H9 (cell line): ENCODE measurements around the gene TCERG1L. TPM values are rescaled to one million over a fixed set of nuclear protein-coding genes. Genes with fewer than 3 reads are reported as not detected.

Experiments
- DNase-seq: peaks from one replicate; pipeline ENCODE4 v3.0.0-alpha.2; 2017
- H2AFZ ChIP-seq: one replicate; pipeline ENCODE4 v1.6.1; 2013; ENCODE audit warnings: mild to moderate bottlenecking, low read length, control low read depth, moderate library complexity
- H2AK5ac ChIP-seq: 2 replicates; pipeline ENCODE4 v1.6.1; 2013; ENCODE audit warnings: low read length, control low read depth, mixed read lengths; ENCODE audit not compliant: insufficient read length
- H2BK120ac ChIP-seq: one replicate; pipeline ENCODE4 v1.6.1; 2013; ENCODE audit warnings: low read depth, mild to moderate bottlenecking, low read length, control low read depth, inconsistent platforms; ENCODE audit not compliant: poor library complexity, severe bottlenecking
- H2BK12ac ChIP-seq: 2 replicates; pipeline ENCODE4 v1.6.1; 2013; ENCODE audit warnings: low read length, control low read depth, mixed read lengths, low read depth; ENCODE audit not compliant: insufficient read length
- H2BK15ac ChIP-seq: 2 replicates; pipeline ENCODE4 v1.6.1; 2013; ENCODE audit warnings: low read depth, low read length, control low read depth
- H2BK20ac ChIP-seq: one replicate; pipeline ENCODE4 v1.6.1; 2013; ENCODE audit warnings: low read depth, mild to moderate bottlenecking, low read length, control low read depth, inconsistent platforms; ENCODE audit not compliant: poor library complexity, severe bottlenecking
- H2BK5ac ChIP-seq: 2 replicates; pipeline ENCODE4 v1.6.1; 2013; ENCODE audit warnings: low read length, control low read depth, mixed read lengths; ENCODE audit not compliant: insufficient read length
- H3K14ac ChIP-seq: 2 replicates; pipeline ENCODE4 v1.6.1; 2013; ENCODE audit warnings: low read length, control low read depth; ENCODE audit not compliant: insufficient read depth
- H3K18ac ChIP-seq: 2 replicates; pipeline ENCODE4 v1.6.1; 2013; ENCODE audit warnings: low read depth, mild to moderate bottlenecking, mixed read lengths, low read length, control low read depth; ENCODE audit not compliant: insufficient read length
- H3K23ac ChIP-seq: 2 replicates; pipeline ENCODE4 v1.6.1; 2013; ENCODE audit warnings: low read length, control low read depth, mixed read lengths, low read depth; ENCODE audit not compliant: insufficient read length
- H3K23me2 ChIP-seq: 2 replicates; pipeline ENCODE4 v1.6.1; 2013; ENCODE audit warnings: low read depth, mild to moderate bottlenecking, mixed read lengths, low read length, control low read depth; ENCODE audit not compliant: insufficient read length, poor library complexity, severe bottlenecking
- H3K27ac ChIP-seq: 2 replicates; pipeline ENCODE4 v1.5.1; 2013; ENCODE audit warnings: low read length, control low read depth, mixed read lengths, low read depth; ENCODE audit not compliant: insufficient read length
- H3K27me3 ChIP-seq: 2 replicates; pipeline ENCODE4 v1.6.1; 2013; ENCODE audit warnings: low read length, control low read depth, inconsistent platforms; ENCODE audit not compliant: insufficient read depth
- H3K4ac ChIP-seq: 2 replicates; pipeline ENCODE4 v1.6.1; 2013; ENCODE audit warnings: low read depth, mild to moderate bottlenecking, control low read depth, inconsistent platforms, low read length, moderate library complexity
- H3K4me1 ChIP-seq: 2 replicates; pipeline ENCODE4 v1.6.1; 2013; ENCODE audit warnings: low read length, control low read depth, inconsistent platforms; ENCODE audit not compliant: insufficient read depth
- H3K4me2 ChIP-seq: 2 replicates; pipeline ENCODE4 v1.6.1; 2013; ENCODE audit warnings: low read length, control low read depth, mixed read lengths; ENCODE audit not compliant: insufficient read length, insufficient read depth
- H3K56ac ChIP-seq: 2 replicates; pipeline ENCODE4 v1.6.1; 2013; ENCODE audit warnings: low read depth, mild to moderate bottlenecking, mixed read lengths, low read length, control low read depth; ENCODE audit not compliant: insufficient read length
- H3K79me1 ChIP-seq: 2 replicates; pipeline ENCODE4 v1.6.1; 2013; ENCODE audit warnings: low read depth, mild to moderate bottlenecking, moderate library complexity, low read length, control low read depth, inconsistent platforms; ENCODE audit not compliant: insufficient read depth, poor library complexity, severe bottlenecking
- H3K79me2 ChIP-seq: 2 replicates; pipeline ENCODE4 v1.6.1; 2013; ENCODE audit warnings: low read length, control low read depth, inconsistent platforms; ENCODE audit not compliant: insufficient read depth
- H3K9ac ChIP-seq: 2 replicates; pipeline ENCODE4 v1.6.1; 2013; ENCODE audit warnings: low read length, control low read depth, mixed read lengths; ENCODE audit not compliant: insufficient read length; ENCODE audit errors: extremely low read depth
- H3K9me3 ChIP-seq: one replicate; pipeline ENCODE4 v1.6.1; 2013; ENCODE audit warnings: low read depth, low read length, inconsistent platforms; ENCODE audit not compliant: control insufficient read depth
- H3T11ph ChIP-seq: one replicate; pipeline ENCODE4 v1.6.1; 2013; ENCODE audit warnings: mild to moderate bottlenecking, low read length, control low read depth, inconsistent platforms
- H4K20me1 ChIP-seq: one replicate; pipeline ENCODE4 v1.6.1; 2013; ENCODE audit not compliant: control insufficient read depth, insufficient read length, insufficient read depth
- H4K5ac ChIP-seq: 2 replicates; pipeline ENCODE4 v1.6.1; 2013; ENCODE audit warnings: low read depth, mild to moderate bottlenecking, mixed read lengths, low read length, control low read depth; ENCODE audit not compliant: insufficient read length
- H4K8ac ChIP-seq: replicated peaks from 2 replicates; pipeline ENCODE4 v1.6.1; 2013; ENCODE audit warnings: low read length, control low read depth, mixed read lengths, low read depth; ENCODE audit not compliant: insufficient read length
- H4K91ac ChIP-seq: 2 replicates; pipeline ENCODE4 v1.6.1; 2013; ENCODE audit warnings: low read depth, mild to moderate bottlenecking, moderate library complexity, mixed read lengths, low read length, control low read depth; ENCODE audit not compliant: insufficient read length
- H3K27ac Mint-ChIP-seq, 3 experiments: 2 replicates in 2 of 3; 3 replicates in 1 of 3; pipeline ENCODE4 v1.8.0; 2020 to 2021; ENCODE audit warnings: mixed read lengths in 3 of 3, mild to moderate bottlenecking in 1 of 3, moderate library complexity in 1 of 3
- H3K27me3 Mint-ChIP-seq: 2 replicates; pipeline ENCODE4 v1.8.0; 2021; ENCODE audit warnings: low read depth, mild to moderate bottlenecking, moderate library complexity, mixed read lengths
- H3K36me3 Mint-ChIP-seq, 3 experiments: 2 replicates in 2 of 3; 3 replicates in 1 of 3; pipeline ENCODE4 v1.8.0; 2020 to 2021; ENCODE audit warnings: low read depth in 3 of 3, mixed read lengths in 3 of 3; ENCODE audit not compliant: insufficient read depth in 1 of 3
- H3K4me1 Mint-ChIP-seq, 2 experiments: 2 replicates each; pipeline ENCODE4 v1.8.0; 2020; ENCODE audit warnings: mixed read lengths in 2 of 2
- H3K4me3 Mint-ChIP-seq, 2 experiments: 2 replicates in 1 of 2; 3 replicates in 1 of 2; pipeline ENCODE4 v1.8.0; 2020 to 2021; ENCODE audit warnings: mild to moderate bottlenecking in 2 of 2, mixed read lengths in 2 of 2, moderate library complexity in 1 of 2
- H3K9me3 Mint-ChIP-seq, 2 experiments: 2 replicates in 1 of 2; 3 replicates in 1 of 2; pipeline ENCODE4 v1.8.0; 2020; ENCODE audit warnings: mild to moderate bottlenecking in 2 of 2, mixed read lengths in 2 of 2, moderate library complexity in 1 of 2
- CTCF ChIP-seq: fragments of 200-600 bp; sonication (generic); conservative IDR thresholded peaks from 3 replicates; pipeline ENCODE4 v1.8.0; 2021; ENCODE audit warnings: antibody characterized with exemption, mild to moderate bottlenecking
- total RNA-seq: library from RNA; stranded (reverse); gene quantifications from 2 replicates; pipeline ENCODE4 v1.2.1, GENCODE V29; 2021

Gene TCERG1L
- total RNA-seq, 1 experiment from 2014 or later: 3.3 TPM

GRCh38 chr10:131332821-131333220, 21.3 kb upstream of the TCERG1L start:
- Histone ChIP-seq H3K27me3 (no peaks in the 10 kb centered on the region), H3K9me3 (no peaks in the 10 kb centered on the region), H4K5ac (no peak overlapping the region), H2BK12ac (no peak overlapping the region), H3K4me1 (no peaks in the 10 kb centered on the region), H3K79me1 (no peaks in the 10 kb centered on the region), H4K20me1 (no peaks in the 10 kb centered on the region), H2AFZ (no peak overlapping the region), H3K23ac (no peak overlapping the region), H3K23me2 (no peaks in the 10 kb centered on the region), H3K4me2 (no peak overlapping the region), H3K18ac (no peak overlapping the region), H2BK15ac (no peak overlapping the region), H4K8ac (no peak overlapping the region), H3K4ac (no peak overlapping the region), H3K9ac (no peak overlapping the region), H2AK5ac (no peak overlapping the region), H3K79me2 (no peaks in the 10 kb centered on the region), H2BK20ac (no peak overlapping the region), H2BK120ac (no peak overlapping the region), H3T11ph (no peak overlapping the region), H3K56ac (no peak overlapping the region), H3K14ac (no peak overlapping the region), H3K27ac (no peak overlapping the region), H2BK5ac (no peak overlapping the region), H4K91ac (no peak overlapping the region)
- H3K9me3 Mint-ChIP-seq: no peaks in the 10 kb centered on the region; a peak in 2 of 5 replicates
- H3K4me1 Mint-ChIP-seq: no peaks in the 10 kb centered on the region
- H3K27ac Mint-ChIP-seq: no peak overlapping the region
- DNase-seq: no peak
- no peak overlapping the region for H3K4me3 Mint-ChIP-seq
- H3K36me3 Mint-ChIP-seq: no peaks in the 10 kb centered on the region
- H3K27me3 Mint-ChIP-seq: peaks cover 15% of the 10 kb centered on the region
- TF ChIP-seq CTCF: no peak
